ENCODE results near the gene MACF1. TPM values are rescaled to one million over a fixed set of nuclear protein-coding genes. Genes with fewer than 3 reads are reported as not detected.

Gene MACF1
- total and polyA plus RNA-seq, 2 of the 13 experiments (the other 11 are each of a cell fraction or from before 2014, with no cell fraction given) = 36.7 to 65.4 TPM

DNA sequence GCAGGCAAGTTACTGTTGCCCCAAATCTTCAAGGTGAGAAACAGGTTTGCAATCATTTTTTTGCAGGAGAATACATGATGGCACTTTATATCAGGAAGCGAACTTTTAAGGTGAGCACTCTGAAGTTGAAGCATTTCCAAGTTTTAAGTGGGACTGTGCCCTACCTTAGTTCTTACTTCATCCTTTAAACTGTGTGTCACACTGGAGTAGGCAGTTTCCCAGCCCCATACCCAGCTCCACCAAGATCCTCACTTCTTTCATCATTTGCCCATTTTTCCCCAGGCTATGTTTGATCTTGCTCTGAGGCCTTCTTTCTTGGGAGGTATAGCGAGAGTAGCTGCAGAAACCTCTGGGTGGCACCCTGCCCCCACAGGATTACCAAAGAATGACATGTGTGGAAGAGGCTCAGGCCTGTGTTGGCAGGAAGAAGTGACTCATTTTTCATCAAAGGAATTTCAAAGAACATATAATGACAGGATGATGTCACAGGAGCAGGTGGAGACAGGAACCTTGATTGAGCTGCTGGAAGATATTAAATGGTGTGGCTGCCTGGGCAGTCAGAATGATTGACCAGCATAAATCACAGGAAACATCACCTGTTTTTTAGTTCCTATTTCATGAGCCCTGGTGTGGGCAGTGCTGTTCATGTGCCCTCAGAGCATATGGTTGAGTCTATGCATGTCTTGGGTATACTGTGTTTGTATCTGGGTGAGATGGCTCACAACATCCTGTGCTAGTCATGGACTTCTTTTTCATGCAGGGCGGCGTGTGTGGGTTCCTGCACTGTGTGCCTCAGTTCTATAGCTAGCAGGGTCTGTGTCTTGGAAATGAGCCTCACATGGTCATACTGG lies 20.8 kb upstream of the MACF1 start (continued):
- TF ChIP-seq ZSCAN5A (CRISPR knock-in tag; IDR thresholded peaks at IDR 0.05; ENCODE audit: borderline replicate concordance) = no peak
- TF ChIP-seq ZMAT5 (CRISPR knock-in tag; IDR thresholded peaks at IDR 0.05; ENCODE audit: borderline replicate concordance, low read depth) = no peak
- TF ChIP-seq RFXANK (CRISPR knock-in tag; IDR thresholded peaks at IDR 0.05) = no peak
- TF ChIP-seq TCF7 (IDR thresholded peaks at IDR 0.05; ENCODE audit: low read depth) = peak; percentile 47; the same call in 1 of the 2 replicates
- peak; percentile 96 for TF ChIP-seq FOSL2 (CRISPR knock-in tag; IDR thresholded peaks at IDR 0.05)
- no peak for TF ChIP-seq ZNF121 (CRISPR knock-in tag; IDR thresholded peaks at IDR 0.05)
- no peak for TF ChIP-seq NKX3-1 (CRISPR knock-in tag; IDR thresholded peaks at IDR 0.05)
- TF ChIP-seq CCAR2 (optimal IDR thresholded peaks at IDR 0.05; ENCODE audit: low read depth, low read length) = no peak
- no peak for TF ChIP-seq ZNF782 (CRISPR knock-in tag; IDR thresholded peaks at IDR 0.05; ENCODE audit: borderline replicate concordance)
- TF ChIP-seq, protein P1, sequence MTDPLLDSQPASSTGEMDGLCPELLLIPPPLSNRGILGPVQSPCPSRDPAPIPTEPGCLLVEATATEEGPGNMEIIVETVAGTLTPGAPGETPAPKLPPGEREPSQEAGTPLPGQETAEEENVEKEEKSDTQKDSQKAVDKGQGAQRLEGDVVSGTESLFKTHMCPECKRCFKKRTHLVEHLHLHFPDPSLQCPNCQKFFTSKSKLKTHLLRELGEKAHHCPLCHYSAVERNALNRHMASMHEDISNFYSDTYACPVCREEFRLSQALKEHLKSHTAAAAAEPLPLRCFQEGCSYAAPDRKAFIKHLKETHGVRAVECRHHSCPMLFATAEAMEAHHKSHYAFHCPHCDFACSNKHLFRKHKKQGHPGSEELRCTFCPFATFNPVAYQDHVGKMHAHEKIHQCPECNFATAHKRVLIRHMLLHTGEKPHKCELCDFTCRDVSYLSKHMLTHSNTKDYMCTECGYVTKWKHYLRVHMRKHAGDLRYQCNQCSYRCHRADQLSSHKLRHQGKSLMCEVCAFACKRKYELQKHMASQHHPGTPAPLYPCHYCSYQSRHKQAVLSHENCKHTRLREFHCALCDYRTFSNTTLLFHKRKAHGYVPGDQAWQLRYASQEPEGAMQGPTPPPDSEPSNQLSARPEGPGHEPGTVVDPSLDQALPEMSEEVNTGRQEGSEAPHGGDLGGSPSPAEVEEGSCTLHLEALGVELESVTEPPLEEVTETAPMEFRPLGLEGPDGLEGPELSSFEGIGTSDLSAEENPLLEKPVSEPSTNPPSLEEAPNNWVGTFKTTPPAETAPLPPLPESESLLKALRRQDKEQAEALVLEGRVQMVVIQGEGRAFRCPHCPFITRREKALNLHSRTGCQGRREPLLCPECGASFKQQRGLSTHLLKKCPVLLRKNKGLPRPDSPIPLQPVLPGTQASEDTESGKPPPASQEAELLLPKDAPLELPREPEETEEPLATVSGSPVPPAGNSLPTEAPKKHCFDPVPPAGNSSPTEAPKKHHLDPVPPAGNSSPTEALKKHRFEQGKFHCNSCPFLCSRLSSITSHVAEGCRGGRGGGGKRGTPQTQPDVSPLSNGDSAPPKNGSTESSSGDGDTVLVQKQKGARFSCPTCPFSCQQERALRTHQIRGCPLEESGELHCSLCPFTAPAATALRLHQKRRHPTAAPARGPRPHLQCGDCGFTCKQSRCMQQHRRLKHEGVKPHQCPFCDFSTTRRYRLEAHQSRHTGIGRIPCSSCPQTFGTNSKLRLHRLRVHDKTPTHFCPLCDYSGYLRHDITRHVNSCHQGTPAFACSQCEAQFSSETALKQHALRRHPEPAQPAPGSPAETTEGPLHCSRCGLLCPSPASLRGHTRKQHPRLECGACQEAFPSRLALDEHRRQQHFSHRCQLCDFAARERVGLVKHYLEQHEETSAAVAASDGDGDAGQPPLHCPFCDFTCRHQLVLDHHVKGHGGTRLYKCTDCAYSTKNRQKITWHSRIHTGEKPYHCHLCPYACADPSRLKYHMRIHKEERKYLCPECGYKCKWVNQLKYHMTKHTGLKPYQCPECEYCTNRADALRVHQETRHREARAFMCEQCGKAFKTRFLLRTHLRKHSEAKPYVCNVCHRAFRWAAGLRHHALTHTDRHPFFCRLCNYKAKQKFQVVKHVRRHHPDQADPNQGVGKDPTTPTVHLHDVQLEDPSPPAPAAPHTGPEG (CRISPR knock-in tag; IDR thresholded peaks at IDR 0.05) = no peak
- TF ChIP-seq ZNF781 (CRISPR knock-in tag; IDR thresholded peaks at IDR 0.05; ENCODE audit: borderline replicate concordance, not compliant biosample characterization) = no peak
- TF ChIP-seq CEBPG (CRISPR knock-in tag; IDR thresholded peaks at IDR 0.05) = peak; percentile 34
- no peak for TF ChIP-seq ZNF513 (CRISPR knock-in tag; conservative IDR thresholded peaks at IDR 0.05)
- TF ChIP-seq PRMT3 (CRISPR knock-in tag; IDR thresholded peaks at IDR 0.05; ENCODE audit: borderline replicate concordance, low read depth) = no peak
- TF ChIP-seq MIXL1 (CRISPR knock-in tag; IDR thresholded peaks at IDR 0.05) = no peak
- TF ChIP-seq HIVEP1 (CRISPR knock-in tag; IDR thresholded peaks at IDR 0.05) = no peak
- TF ChIP-seq ZNF83 (CRISPR knock-in tag; IDR thresholded peaks at IDR 0.05; ENCODE audit: borderline replicate concordance) = no peak
- TF ChIP-seq NFKB2 (CRISPR knock-in tag; IDR thresholded peaks at IDR 0.05; ENCODE audit: borderline replicate concordance) = no peak
- no peak for TF ChIP-seq NRL (CRISPR knock-in tag; IDR thresholded peaks at IDR 0.05; ENCODE audit: borderline replicate concordance)
- no peak for TF ChIP-seq CREB3 (CRISPR knock-in tag; IDR thresholded peaks at IDR 0.05)

Measured in HepG2 (cell line).